ENCODE data around the gene SEMA6C. TPM values are rescaled to one million over a fixed set of nuclear protein-coding genes. Genes with fewer than 3 reads are reported as not detected.
"Not testable (repeated sequence)": the region's sequence is repeated elsewhere in the genome, so short reads cannot be mapped to it uniquely, and the experiment has no call there.

The SEMA6C gene, protein sequence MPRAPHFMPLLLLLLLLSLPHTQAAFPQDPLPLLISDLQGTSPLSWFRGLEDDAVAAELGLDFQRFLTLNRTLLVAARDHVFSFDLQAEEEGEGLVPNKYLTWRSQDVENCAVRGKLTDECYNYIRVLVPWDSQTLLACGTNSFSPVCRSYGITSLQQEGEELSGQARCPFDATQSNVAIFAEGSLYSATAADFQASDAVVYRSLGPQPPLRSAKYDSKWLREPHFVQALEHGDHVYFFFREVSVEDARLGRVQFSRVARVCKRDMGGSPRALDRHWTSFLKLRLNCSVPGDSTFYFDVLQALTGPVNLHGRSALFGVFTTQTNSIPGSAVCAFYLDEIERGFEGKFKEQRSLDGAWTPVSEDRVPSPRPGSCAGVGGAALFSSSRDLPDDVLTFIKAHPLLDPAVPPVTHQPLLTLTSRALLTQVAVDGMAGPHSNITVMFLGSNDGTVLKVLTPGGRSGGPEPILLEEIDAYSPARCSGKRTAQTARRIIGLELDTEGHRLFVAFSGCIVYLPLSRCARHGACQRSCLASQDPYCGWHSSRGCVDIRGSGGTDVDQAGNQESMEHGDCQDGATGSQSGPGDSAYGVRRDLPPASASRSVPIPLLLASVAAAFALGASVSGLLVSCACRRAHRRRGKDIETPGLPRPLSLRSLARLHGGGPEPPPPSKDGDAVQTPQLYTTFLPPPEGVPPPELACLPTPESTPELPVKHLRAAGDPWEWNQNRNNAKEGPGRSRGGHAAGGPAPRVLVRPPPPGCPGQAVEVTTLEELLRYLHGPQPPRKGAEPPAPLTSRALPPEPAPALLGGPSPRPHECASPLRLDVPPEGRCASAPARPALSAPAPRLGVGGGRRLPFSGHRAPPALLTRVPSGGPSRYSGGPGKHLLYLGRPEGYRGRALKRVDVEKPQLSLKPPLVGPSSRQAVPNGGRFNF
- 6.7 TPM for total RNA-seq
- long read RNA-seq, partial matches to known transcripts = 1 of 3 reads
- long read RNA-seq, other reads (novel, unspliced or antisense) = 2 of 3 reads

DNA sequence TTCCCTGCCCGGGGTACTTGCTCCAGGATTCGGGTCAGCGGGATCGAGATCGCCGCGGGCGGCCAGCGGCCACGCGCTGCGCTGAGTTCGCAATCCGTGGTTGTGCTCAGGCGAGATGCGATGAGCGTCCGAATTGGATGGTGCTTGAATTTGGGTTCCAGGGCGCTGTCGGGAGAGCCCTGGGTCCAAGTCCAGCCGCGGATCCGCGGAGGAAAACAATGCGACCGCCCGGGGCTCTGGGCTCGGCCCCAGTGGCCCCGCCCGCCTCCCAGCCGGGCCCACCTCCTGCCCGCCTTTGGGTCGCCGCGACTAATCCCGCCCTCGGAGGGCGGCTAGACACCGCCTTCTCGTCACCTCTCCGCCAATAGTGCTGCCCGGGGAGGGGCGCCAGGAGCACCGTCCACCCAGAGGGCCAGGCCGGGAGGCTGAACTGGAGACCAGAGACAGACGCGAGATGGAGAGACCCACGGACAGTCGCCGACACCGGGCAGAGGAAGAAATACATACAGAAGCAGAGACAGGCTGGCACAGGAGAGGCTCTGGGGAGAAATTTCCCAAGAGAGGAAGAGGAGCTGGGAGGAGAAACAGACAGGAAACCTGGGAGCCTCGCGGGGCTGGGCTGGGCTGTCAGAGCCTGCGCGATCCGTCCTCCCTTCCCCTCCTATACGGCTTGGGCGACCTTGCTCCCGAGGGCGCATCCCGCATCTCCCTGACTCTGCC is at the start of gene SEMA6C:
TSS of gene SEMA6C (minus strand) at position 220 of the 720 bp plus-strand sequence. CDS start 4,010 bp downstream, outside the sequence.
- ATAC-seq = peak; percentile 99
- TF ChIP-seq, protein P1, sequence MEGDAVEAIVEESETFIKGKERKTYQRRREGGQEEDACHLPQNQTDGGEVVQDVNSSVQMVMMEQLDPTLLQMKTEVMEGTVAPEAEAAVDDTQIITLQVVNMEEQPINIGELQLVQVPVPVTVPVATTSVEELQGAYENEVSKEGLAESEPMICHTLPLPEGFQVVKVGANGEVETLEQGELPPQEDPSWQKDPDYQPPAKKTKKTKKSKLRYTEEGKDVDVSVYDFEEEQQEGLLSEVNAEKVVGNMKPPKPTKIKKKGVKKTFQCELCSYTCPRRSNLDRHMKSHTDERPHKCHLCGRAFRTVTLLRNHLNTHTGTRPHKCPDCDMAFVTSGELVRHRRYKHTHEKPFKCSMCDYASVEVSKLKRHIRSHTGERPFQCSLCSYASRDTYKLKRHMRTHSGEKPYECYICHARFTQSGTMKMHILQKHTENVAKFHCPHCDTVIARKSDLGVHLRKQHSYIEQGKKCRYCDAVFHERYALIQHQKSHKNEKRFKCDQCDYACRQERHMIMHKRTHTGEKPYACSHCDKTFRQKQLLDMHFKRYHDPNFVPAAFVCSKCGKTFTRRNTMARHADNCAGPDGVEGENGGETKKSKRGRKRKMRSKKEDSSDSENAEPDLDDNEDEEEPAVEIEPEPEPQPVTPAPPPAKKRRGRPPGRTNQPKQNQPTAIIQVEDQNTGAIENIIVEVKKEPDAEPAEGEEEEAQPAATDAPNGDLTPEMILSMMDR (IDR thresholded peaks at IDR 0.05) = no peak
- H3K4me1 ChIP-seq = peaks cover 24% of the 10 kb centered on the region

DNA sequence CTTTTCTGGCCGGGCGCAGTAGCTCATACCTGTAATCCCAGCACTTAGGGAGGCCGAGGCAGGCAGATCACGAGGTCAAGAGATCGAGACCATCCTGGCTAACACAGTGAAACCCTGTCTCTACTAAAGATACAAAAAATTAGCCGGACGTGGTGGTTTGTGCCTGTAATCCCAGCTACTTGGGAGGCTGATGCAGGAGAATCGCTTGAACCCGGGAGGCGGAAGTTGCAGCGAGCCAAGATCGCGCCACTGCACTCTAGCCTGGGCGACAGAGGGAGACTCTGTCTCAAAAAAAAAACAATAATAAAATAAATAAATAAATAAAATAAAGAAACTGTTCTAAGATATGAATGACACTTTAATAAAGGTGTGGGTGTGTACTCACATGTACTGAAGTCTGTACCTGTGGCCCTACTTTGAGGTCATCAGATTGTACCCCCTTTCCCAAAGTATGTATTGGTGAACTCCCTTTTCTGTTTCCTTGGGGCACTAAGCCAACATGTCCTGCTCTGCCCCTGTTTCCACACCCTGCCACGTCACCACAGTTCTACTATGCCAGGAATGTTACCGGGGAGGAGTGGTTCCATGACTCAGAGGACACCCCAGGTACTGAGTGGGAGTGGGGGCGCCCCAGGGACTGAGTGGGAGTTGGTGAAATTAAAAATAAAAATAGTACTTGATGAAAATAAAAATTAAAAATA is 48.6 kb upstream of the SEMA6C start:
- intact Hi-C loops (cut with DNase I); H3K36me3 ChIP-seq; H3K27me3 ChIP-seq; H3K9me3 ChIP-seq: not testable (repeated sequence)
- DNase-seq (peak; percentile 82), ATAC-seq (peak; percentile 58)
- Histone ChIP-seq H3K4me3 (peak overlapping the region; percentile 12), H3K4me1 (peaks cover 14% of the 10 kb centered on the region), H3K27ac (peak overlapping the region; percentile 70)

More for the DNA sequence above, at the start of gene SEMA6C:
- peak; percentile 97 for DNase-seq
- Histone ChIP-seq H3K27ac (peak within 1 kb of the TSS; percentile 70), H3K9me3 (no peaks in the 10 kb centered on the region), H3K4me3 (peak within 1 kb of the TSS; percentile 65), H3K27me3 (no peaks in the 10 kb centered on the region), H3K36me3 (no peaks in the 10 kb centered on the region)
- intact Hi-C loops (cut with DNase I) = no loop called here

DNA sequence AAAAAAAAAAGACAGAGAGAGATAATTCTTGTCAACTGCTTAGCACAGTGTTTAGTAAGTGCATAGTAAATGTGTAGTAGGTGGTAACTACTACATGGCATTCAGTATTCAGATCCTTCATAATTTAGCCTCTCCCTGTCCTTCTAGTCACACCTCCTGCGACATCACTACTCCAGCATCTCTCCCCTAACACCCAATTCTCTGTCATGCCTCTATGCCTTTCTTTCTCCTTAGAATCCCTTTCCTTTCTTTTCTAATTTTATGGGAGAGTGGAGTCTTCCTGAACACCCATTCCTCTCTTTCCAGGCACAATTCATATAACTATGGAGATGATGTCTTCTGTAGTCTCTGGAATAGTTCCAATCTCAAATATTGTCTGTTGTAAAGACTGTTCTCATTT is 47.4 kb upstream of the SEMA6C start:
- Histone ChIP-seq H3K27ac (no peak overlapping the region), H3K4me3 (no peak overlapping the region), H3K9me3 (no peaks in the 10 kb centered on the region), H3K4me1 (peaks cover 19% of the 10 kb centered on the region), H3K27me3 (no peaks in the 10 kb centered on the region), H3K36me3 (no peaks in the 10 kb centered on the region)
- ATAC-seq (no peak), DNase-seq (no peak)
- TF ChIP-seq, protein P1 (IDR thresholded peaks at IDR 0.05) = no peak
- intact Hi-C loops (cut with DNase I) = no loop called here

DNA sequence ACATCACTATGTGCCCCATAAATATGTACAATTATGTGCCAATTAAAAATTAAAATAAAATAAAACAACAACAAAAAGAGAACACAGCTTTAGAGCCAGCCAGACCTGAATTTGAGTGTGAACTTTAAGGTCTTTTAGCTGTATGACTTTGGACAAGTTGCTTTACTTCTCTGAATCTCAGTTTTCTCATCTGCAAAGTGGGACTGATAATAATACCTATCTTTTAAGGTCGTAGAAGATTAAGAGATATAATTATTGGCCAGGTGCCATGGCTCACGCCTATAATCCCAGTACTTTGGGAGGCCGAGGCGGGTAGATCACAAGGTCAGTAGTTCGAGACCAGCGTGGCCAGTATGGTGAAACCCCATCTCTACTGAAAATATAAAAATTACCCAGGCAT is 46.9 kb upstream of the SEMA6C start:
- intact Hi-C loops (cut with DNase I) = no loop called here
- DNase-seq (no peak), ATAC-seq (no peak)
- Histone ChIP-seq H3K27me3 (no peaks in the 10 kb centered on the region), H3K27ac (no peak overlapping the region), H3K4me3 (no peak overlapping the region), H3K9me3 (no peaks in the 10 kb centered on the region), H3K4me1 (peaks cover 25% of the 10 kb centered on the region), H3K36me3 (no peaks in the 10 kb centered on the region)
- TF ChIP-seq, protein P1 (IDR thresholded peaks at IDR 0.05) = no peak

DNA sequence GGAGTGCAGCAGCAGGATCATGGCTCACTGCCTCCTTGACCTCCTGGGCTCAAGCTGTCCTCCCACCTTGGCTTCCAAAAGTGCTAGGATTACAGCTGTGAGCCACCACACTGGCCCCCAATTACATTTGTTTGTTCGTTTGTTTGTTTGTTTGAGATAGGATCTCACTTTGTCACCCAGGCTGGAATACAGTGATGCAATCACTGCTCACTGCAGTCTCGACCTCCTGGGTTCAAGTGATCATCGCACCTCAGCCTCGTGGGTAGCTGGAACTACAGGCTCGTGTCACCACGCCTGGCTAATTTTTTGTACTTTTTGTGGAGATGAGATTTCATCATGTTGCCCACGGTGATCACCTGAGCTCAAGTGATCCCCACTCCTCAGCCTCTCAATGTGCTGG is 45.6 kb upstream of the SEMA6C start:
- H3K27ac ChIP-seq = no peak overlapping the region
- no peaks in the 10 kb centered on the region for H3K27me3 ChIP-seq
- ATAC-seq = no peak
- H3K9me3 ChIP-seq = no peaks in the 10 kb centered on the region
- TF ChIP-seq, protein P1 (IDR thresholded peaks at IDR 0.05) = no peak
- intact Hi-C loops (cut with DNase I) = no loop called here
- no peak for DNase-seq
- no peak overlapping the region for H3K4me3 ChIP-seq
- peaks cover 21% of the 10 kb centered on the region for H3K4me1 ChIP-seq
- H3K36me3 ChIP-seq = no peaks in the 10 kb centered on the region

Data from upper lobe of right lung (tissue), 1 donor.